GM20431 (cell line): ENCODE data around the gene FFAR2.
"Not testable (repeated sequence)": the region's sequence is repeated elsewhere in the genome, so short reads cannot be mapped to it uniquely, and the experiment has no call there.

ENCODE experiments used
- in situ Hi-C: fragments of 300-500 bp; cut with MseI, MboI; formaldehyde crosslinking; loops from one replicate; pipeline ENCODE4 v1.15.0; 2020; ENCODE audit warnings: low sequenced_read_pairs; ENCODE audit not compliant: unreplicated experiment

FFAR2 gene

GRCh38 chr19:35421362-35421761 lies 26.7 kb upstream of the FFAR2 start:
- in situ Hi-C loops = no loop called here

GRCh38 chr19:35423406-35423805 lies 24.7 kb upstream of the FFAR2 start:
- in situ Hi-C loops = not testable (repeated sequence)

- in situ Hi-C loops = no loop called here
Measured at GRCh38 chr19:35425682-35426081, 22.4 kb upstream of the FFAR2 start.

DNA sequence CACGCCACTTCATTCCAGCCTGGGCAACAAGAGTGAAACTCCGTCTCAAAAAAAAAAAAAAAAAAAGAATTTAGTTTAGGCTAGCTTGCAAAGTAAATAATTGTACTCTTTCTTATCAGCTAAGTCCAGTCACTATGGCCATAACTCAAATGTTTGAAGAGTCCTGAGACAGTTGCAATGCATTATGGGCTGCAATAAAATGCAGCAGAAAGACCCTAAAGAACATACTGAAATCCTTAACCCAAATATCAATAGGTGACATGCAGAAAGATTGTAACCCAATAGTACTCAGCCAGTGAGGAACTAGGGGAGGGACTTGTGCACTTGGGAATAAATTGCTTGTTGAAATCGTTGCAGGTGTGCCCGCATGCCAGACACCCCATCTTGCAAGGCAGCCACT lies 20.9 kb upstream of the FFAR2 start:
- in situ Hi-C loops = no loop called here

GRCh38 chr19:35429698-35430408 lies 18.2 kb upstream of the FFAR2 start:
- in situ Hi-C loops = no loop called here

- in situ Hi-C loops = no loop called here
Measured at GRCh38 chr19:35430409-35431144, 17.5 kb upstream of the FFAR2 start.

GRCh38 chr19:35431145-35431807 lies 16.8 kb upstream of the FFAR2 start:
- in situ Hi-C loops = no loop called here

- in situ Hi-C loops = no loop called here
Measured at GRCh38 chr19:35432911-35433310, 15.1 kb upstream of the FFAR2 start.

GRCh38 chr19:35433448-35433847 lies 14.6 kb upstream of the FFAR2 start:
- in situ Hi-C loops = no loop called here

- in situ Hi-C loops = no loop called here
Measured at GRCh38 chr19:35435896-35436295, 12.2 kb upstream of the FFAR2 start.

GRCh38 chr19:35436477-35437405 lies 11.3 kb upstream of the FFAR2 start:
- in situ Hi-C loops = no loop called here

GRCh38 chr19:35437406-35437951 lies 10.6 kb upstream of the FFAR2 start:
- in situ Hi-C loops = no loop called here

- in situ Hi-C loops = no loop called here
Measured at GRCh38 chr19:35438096-35438495, 10.0 kb upstream of the FFAR2 start.

DNA sequence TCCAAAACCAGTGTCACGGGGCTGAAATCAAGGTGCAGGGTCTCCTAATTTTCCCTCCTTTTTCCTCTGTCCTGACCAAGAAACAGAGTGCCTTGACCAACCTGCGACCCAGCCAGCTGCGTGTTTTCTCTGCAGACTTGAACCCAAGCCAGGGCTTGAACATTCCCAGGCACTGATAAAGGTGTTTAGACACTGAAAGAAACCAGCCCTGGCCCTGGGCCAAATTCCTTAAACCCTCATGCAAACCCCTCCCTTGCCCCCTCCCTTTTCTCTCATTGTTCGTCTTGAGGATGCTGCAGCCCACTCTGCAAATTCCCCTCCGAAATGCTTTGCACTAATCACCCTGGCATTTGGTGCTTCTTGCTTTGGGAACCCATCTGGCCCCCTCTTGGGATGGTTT lies 9.5 kb upstream of the FFAR2 start:
- in situ Hi-C loops = no loop called here

DNA sequence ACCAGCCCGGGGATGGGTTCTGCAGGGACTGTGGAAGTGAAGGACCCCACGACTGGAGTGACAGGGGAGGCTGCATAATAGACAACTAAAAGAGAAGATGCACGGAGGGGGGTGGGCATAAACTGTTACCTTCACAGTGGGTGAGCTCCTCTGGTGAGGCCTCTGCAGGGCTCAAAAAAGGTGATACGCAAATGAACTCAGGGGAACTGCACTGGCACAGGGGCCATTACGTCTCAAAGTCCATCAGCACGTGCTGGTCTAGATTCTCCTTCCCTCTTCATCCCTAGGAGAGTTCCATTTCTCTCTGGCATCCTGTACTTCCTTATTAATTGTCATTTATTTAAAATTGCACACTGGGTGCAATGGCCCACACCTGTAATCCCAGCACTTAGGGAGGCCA lies 8.1 kb upstream of the FFAR2 start:
- in situ Hi-C loops = no loop called here

- in situ Hi-C loops = no loop called here
Measured at GRCh38 chr19:35442091-35442490, 6.0 kb upstream of the FFAR2 start.

- in situ Hi-C loops = no loop called here
Measured at GRCh38 chr19:35444735-35445134, 3.3 kb upstream of the FFAR2 start.

DNA sequence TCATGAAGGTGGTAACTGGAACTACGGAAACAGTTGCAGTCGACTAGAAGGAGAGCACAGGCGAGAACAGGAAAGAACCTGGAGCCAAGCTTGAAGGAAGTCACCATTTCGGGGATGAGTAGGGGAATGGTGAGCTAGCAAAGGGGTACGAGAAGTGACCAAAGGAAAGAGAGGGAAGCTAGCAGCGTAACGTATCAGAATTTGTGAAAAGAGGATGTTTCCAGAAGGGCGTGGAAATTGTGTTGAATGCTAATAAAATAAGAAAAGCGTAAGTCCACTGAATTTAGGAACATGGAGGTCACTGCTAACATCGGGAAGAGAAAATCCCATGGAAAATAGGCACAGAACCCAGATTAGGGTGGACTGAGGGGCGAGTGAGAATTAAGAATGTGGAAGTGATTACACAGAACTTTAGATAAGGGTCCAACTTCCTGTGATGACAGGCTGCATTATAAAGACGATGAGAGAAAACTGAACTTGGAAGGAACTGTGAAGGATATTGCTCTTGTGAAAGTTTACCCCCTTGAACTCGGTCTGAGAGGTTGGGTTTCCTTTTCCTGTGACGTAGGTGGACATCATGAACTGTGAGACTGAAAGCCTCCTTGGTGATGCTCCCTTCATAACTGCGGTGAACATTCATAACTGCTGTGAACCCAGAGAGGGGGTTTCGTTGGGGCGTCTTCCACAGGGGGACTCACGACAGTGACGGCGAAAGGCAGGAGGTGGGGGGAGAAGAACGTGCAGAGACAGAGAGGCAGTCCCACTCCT lies 2.0 kb upstream of the FFAR2 start:
- in situ Hi-C loops = no loop called here

GRCh38 chr19:35449359-35450043 lies 1.4 kb downstream of the FFAR2 start:
- in situ Hi-C loops = no loop called here
